Fibroblast of lung (primary cell): ENCODE results near the gene STK36. TPM values are rescaled to one million over a fixed set of nuclear protein-coding genes. Genes with fewer than 3 reads are reported as not detected.

Experiments used
- DNase-seq, 2 donors: peaks; one replicate each; pipeline versions ENCODE4 v3.0.0 to v3.0.0-alpha.2; 2010; ENCODE audit warnings: low read depth in 2 of 2
- H2AFZ ChIP-seq: 2 replicates; pipeline ENCODE4 v1.5.1; 2012; ENCODE audit warnings: low read length, control low read depth, inconsistent platforms
- H3K27ac ChIP-seq: 2 replicates; pipeline ENCODE4 v1.5.1; 2011; ENCODE audit warnings: low read length, control low read depth; ENCODE audit not compliant: insufficient read depth
- H3K27me3 ChIP-seq: 2 replicates; pipeline ENCODE4 v1.5.1; 2011; ENCODE audit warnings: mild to moderate bottlenecking, low read length; ENCODE audit not compliant: control insufficient read depth, insufficient read depth
- H3K36me3 ChIP-seq: 2 replicates; pipeline ENCODE4 v1.5.1; 2011; ENCODE audit warnings: low read length; ENCODE audit not compliant: control insufficient read depth, insufficient read depth
- H3K4me1 ChIP-seq: 2 replicates; pipeline ENCODE4 v1.5.1; 2011; ENCODE audit warnings: low read length; ENCODE audit not compliant: control insufficient read depth, insufficient read depth; ENCODE audit errors: extremely low read depth
- H3K4me2 ChIP-seq: 2 replicates; pipeline ENCODE4 v1.5.1; 2011; ENCODE audit warnings: low read length, control low read depth; ENCODE audit not compliant: insufficient read depth; ENCODE audit errors: extremely low read depth
- H3K4me3 ChIP-seq, 4 experiments: fragments of 200-600 bp in 1 of 4; sonication (generic) in 1 of 4; replicated peaks in 1 of 4; 2 replicates each; pipeline ENCODE4 v1.5.1; 2011 to 2016; ENCODE audit warnings: low read length in 4 of 4, low read depth in 3 of 4, mild to moderate bottlenecking in 3 of 4, control low read depth in 2 of 4, inconsistent platforms in 1 of 4, mixed read lengths in 1 of 4; ENCODE audit not compliant: insufficient read depth in 1 of 4; ENCODE audit errors: control extremely low read depth in 1 of 4
- H3K79me2 ChIP-seq: 2 replicates; pipeline ENCODE4 v1.5.1; 2012; ENCODE audit warnings: mild to moderate bottlenecking, low read length, inconsistent platforms; ENCODE audit not compliant: control insufficient read depth, insufficient read depth
- H3K9ac ChIP-seq: 2 replicates; pipeline ENCODE4 v1.5.1; 2011; ENCODE audit warnings: mild to moderate bottlenecking, low read length, control low read depth; ENCODE audit not compliant: insufficient read depth
- H3K9me3 ChIP-seq: 2 replicates; pipeline ENCODE4 v1.5.1; 2012; ENCODE audit warnings: low read depth, low read length; ENCODE audit not compliant: control insufficient read depth, insufficient read depth
- H4K20me1 ChIP-seq: 2 replicates; pipeline ENCODE4 v1.5.1; 2011; ENCODE audit warnings: low read length; ENCODE audit not compliant: control insufficient read depth, insufficient read depth; ENCODE audit errors: extremely low read depth
- CTCF ChIP-seq, 2 donors: IDR thresholded peaks in 1 of 2; conservative IDR thresholded peaks in 1 of 2; 1 replicate in 1 of 2; 2 replicates in 1 of 2; pipeline ENCODE4 v1.5.1; 2011 to 2012; ENCODE audit warnings: low read length in 2 of 2, control low read depth in 1 of 2, inconsistent platforms in 1 of 2, low read depth in 1 of 2, mild to moderate bottlenecking in 1 of 2
- EZH2 ChIP-seq: IDR thresholded peaks from 2 replicates; pipeline ENCODE4 v1.5.1; 2012; ENCODE audit warnings: low read length, control low read depth, mild to moderate bottlenecking; ENCODE audit errors: missing control alignments
- polyA plus RNA-seq, 2 donors: library from polyadenylated mRNA; depleted of rRNA in 1 of 2; stranded (reverse) in 1 of 2; unstranded in 1 of 2; fragments of >200 nt; gene quantifications; 2 replicates each; pipeline ENCODE4 v1.2.1, GENCODE V29; 2011 to 2012; ENCODE audit warnings: missing spikeins in 1 of 2
- total RNA-seq: library from RNA; depleted of rRNA; stranded (reverse); fragments of >200 nt; gene quantifications from 2 replicates; pipeline ENCODE4 v1.2.1, GENCODE V29; 2014

Gene STK36
- total and polyA plus RNA-seq, 2 donors (not counting 1 experiment from before 2014, with no cell fraction given): 21.4 to 36.0 TPM

DNA sequence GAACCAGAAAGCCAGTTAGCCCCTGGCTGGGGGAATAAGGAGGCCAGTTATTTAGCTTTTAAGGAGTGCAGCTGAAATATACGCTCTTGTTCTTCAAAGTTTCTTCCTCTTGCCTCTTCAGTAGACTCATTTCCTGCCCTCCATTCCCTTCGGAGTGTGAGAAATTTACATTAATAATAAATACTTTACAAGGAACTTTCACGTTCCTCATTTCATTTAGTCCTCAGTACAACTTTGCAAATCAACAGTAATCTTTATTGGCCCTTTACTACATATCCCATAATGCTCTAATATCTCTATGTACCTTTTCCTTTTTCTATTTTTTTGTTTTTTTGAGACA is 48.5 kb upstream of the STK36 start:
- Histone ChIP-seq H4K20me1 (no peaks in the 10 kb centered on the region), H3K27ac (no peak overlapping the region), H3K36me3 (no peaks in the 10 kb centered on the region), H3K4me2 (no peak overlapping the region), H3K79me2 (no peaks in the 10 kb centered on the region), H2AFZ (no peak overlapping the region), H3K4me3 (no peak overlapping the region), H3K27me3 (no peaks in the 10 kb centered on the region), H3K9me3 (no peaks in the 10 kb centered on the region), H3K9ac (no peak overlapping the region), H3K4me1 (no peaks in the 10 kb centered on the region)
- no peak for TF ChIP-seq CTCF (conservative IDR thresholded peaks at IDR 0.05 in 1 of 2, IDR thresholded peaks at IDR 0.05 in 1 of 2; ENCODE audit: low read depth in 1 of 2, low read length in 2 of 2)
- TF ChIP-seq EZH2: no peak
- DNase-seq: no peak

GRCh38 chr2:218626369-218626768 is 45.5 kb upstream of the STK36 start:
- H2AFZ ChIP-seq: no peak overlapping the region
- no peak overlapping the region for H3K9ac ChIP-seq
- no peaks in the 10 kb centered on the region for H3K27me3 ChIP-seq
- no peaks in the 10 kb centered on the region for H3K36me3 ChIP-seq
- no peak overlapping the region for H3K4me3 ChIP-seq
- H3K4me2 ChIP-seq: no peak overlapping the region
- H3K4me1 ChIP-seq: no peaks in the 10 kb centered on the region
- no peaks in the 10 kb centered on the region for H3K9me3 ChIP-seq
- TF ChIP-seq CTCF (conservative IDR thresholded peaks at IDR 0.05 in 1 of 2, IDR thresholded peaks at IDR 0.05 in 1 of 2; ENCODE audit: low read depth in 1 of 2, low read length in 2 of 2) (no peak), EZH2 (no peak)
- H3K27ac ChIP-seq: no peak overlapping the region
- DNase-seq: no peak
- no peaks in the 10 kb centered on the region for H4K20me1 ChIP-seq
- H3K79me2 ChIP-seq: no peaks in the 10 kb centered on the region

- no peaks in the 10 kb centered on the region for H3K79me2 ChIP-seq
- TF ChIP-seq EZH2: no peak
- no peak for TF ChIP-seq CTCF (conservative IDR thresholded peaks at IDR 0.05 in 1 of 2, IDR thresholded peaks at IDR 0.05 in 1 of 2; ENCODE audit: low read depth in 1 of 2, low read length in 2 of 2)
- no peak overlapping the region for H3K4me3 ChIP-seq
- no peaks in the 10 kb centered on the region for H3K4me1 ChIP-seq
- no peak overlapping the region for H3K27ac ChIP-seq
- no peaks in the 10 kb centered on the region for H4K20me1 ChIP-seq
- H3K36me3 ChIP-seq: no peaks in the 10 kb centered on the region
- H3K9ac ChIP-seq: no peak overlapping the region
- no peak for DNase-seq
- no peak overlapping the region for H3K4me2 ChIP-seq
- no peak overlapping the region for H2AFZ ChIP-seq
- H3K9me3 ChIP-seq: no peaks in the 10 kb centered on the region
- no peaks in the 10 kb centered on the region for H3K27me3 ChIP-seq
Measured at GRCh38 chr2:218627939-218628338, 43.9 kb upstream of the STK36 start.
